ENCODE data around the gene CIAO2B.

The CIAO2B gene

DNA sequence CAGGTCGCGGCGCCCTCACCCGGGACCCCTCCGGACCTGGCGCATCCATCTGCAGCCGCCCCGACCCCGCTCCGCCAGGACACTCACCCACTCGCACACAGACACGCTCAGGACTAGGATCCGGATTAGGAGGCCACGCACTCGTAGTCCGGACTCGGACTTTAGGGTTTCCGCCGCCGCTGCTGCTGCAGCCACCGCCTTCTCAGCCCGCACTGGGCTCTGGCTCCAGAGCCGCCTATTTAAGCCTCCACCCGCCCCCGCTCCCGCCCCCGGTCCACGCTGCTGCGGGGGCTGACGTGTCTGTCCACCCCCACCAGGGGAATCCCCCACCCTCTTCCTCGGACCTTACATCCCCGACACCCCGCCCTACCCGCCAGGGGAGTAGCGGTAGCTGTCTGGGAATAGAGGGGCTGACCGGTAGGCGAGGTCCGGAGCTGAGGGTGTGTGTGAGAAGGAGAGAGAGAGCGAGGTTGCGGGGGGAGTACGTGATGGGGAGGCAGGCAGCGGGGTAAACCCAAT, 8.8 kb downstream of the CIAO2B start, which contains the start of gene RRAD:
RRAD (minus strand) TSS at position 214 of the 519 bp plus-strand sequence. CDS start 356 bp downstream, outside the sequence.
- TF ChIP-seq, protein P1, sequence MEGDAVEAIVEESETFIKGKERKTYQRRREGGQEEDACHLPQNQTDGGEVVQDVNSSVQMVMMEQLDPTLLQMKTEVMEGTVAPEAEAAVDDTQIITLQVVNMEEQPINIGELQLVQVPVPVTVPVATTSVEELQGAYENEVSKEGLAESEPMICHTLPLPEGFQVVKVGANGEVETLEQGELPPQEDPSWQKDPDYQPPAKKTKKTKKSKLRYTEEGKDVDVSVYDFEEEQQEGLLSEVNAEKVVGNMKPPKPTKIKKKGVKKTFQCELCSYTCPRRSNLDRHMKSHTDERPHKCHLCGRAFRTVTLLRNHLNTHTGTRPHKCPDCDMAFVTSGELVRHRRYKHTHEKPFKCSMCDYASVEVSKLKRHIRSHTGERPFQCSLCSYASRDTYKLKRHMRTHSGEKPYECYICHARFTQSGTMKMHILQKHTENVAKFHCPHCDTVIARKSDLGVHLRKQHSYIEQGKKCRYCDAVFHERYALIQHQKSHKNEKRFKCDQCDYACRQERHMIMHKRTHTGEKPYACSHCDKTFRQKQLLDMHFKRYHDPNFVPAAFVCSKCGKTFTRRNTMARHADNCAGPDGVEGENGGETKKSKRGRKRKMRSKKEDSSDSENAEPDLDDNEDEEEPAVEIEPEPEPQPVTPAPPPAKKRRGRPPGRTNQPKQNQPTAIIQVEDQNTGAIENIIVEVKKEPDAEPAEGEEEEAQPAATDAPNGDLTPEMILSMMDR (IDR thresholded peaks at IDR 0.05; ENCODE audit: low read depth, low read length) = no peak
- DNase-seq = no peak
- peaks cover 5% of the 10 kb centered on the region; the same call in 1 of the 2 replicates for H3K27me3 ChIP-seq
- peaks cover 16% of the 10 kb centered on the region for H3K4me1 ChIP-seq
- H3K4me3 ChIP-seq (ENCODE audit: low read depth, low read length) = peak within 1 kb of the TSS; percentile 12
- H3K36me3 ChIP-seq = no peaks in the 10 kb centered on the region
- H3K9me3 ChIP-seq = no peaks in the 10 kb centered on the region

DNA sequence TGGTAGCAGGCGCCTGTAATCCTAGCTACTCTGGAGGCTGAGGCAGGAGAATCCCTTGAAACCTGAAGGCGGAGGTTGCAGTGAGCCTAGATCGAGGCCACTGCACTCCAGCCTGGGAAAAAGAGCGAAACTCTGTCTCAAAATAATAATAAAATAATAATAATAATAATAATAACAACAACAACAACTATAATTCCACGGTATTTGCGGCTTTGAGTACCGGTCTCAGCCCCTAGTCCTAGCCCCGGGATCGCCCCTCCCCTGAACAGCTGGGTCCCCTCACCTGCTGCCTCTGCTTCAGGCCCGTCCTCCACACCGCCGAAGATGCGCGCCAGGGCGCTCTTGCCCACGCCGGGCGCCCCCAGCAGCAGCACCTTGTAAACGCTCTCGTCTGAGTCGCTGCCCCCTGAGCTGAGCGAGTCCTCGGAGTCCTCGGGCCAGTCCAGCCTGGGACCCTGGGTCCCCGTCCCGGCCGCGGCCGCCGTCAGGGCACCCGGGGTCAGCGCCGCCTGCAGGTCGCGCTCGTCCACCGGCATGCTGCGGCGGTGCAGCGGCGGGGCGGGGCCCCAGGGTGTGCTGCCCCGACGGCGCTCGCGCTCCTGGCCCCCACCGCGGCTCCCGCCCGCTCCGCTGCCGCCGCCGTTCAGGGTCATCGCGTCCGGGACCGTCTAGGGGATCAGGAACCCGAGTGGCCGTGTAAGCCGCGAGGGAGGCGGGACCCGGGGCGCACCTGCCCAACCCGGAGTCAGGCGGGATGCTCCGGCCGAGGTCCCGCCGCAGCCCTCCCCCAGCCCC, 9.5 kb downstream of the CIAO2B start:
- H3K36me3 ChIP-seq = no peaks in the 10 kb centered on the region
- peak; percentile 52 for DNase-seq
- TF ChIP-seq, protein P1 (IDR thresholded peaks at IDR 0.05; ENCODE audit: low read depth, low read length) = peak; percentile 29
- H3K4me3 ChIP-seq (ENCODE audit: low read depth, low read length) = peak overlapping the region; percentile 12
- H3K9me3 ChIP-seq = no peaks in the 10 kb centered on the region
- peaks cover 5% of the 10 kb centered on the region; the same call in 1 of the 2 replicates for H3K27me3 ChIP-seq
- H3K4me1 ChIP-seq = peaks cover 20% of the 10 kb centered on the region

DNA sequence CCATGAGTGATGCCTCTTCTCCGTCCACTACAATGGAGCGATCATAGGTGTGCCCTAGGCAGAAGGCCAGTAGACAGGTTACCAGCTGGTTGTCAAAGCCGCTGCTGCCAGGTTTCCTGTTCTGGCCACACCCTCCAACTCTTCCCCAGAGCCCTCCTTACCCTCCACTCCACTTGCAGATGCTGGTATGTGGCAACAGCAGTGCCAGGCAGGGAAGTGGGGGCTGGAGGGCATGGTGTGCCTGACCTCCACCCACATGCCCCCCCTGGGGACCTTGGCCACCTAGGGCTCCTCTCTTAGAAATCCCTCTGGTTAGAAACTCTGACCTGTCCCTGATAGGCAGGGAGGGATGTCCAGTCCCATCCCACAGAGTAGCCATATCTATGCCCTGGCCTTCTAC, 10.3 kb downstream of the CIAO2B start:
- TF ChIP-seq, protein P1 (IDR thresholded peaks at IDR 0.05; ENCODE audit: low read depth, low read length) = no peak
- Histone ChIP-seq H3K9me3 (no peaks in the 10 kb centered on the region), H3K4me3 (ENCODE audit: low read depth, low read length) (no peak overlapping the region), H3K4me1 (peaks cover 29% of the 10 kb centered on the region), H3K27me3 (peaks cover 5% of the 10 kb centered on the region; the same call in 1 of the 2 replicates), H3K36me3 (no peaks in the 10 kb centered on the region)
- no peak for DNase-seq

DNA sequence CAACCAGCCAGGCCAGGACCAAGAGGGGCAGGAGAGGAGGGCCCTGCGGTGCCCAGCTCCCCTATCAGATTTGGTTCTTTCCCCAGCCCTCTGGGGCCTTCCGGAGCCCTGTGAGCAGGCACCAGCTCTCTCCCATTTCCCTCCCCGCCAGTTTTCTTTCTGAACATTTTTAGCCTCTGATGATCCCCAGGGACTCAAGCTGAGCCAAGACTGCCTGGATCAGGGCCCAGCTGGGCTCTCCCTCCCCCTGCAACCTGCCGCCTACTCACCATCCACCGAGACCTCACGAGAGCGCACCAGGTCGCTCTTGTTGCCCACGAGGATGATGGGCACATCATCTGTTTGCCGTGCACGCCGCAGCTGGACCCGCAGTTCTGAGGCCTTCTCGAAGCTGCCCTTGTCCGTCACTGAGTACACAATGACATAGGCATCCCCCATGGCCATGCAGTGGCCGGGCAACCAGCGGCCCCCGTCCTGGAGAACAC, 10.9 kb downstream of the CIAO2B start:
- Histone ChIP-seq H3K4me1 (peaks cover 29% of the 10 kb centered on the region), H3K27me3 (peaks cover 5% of the 10 kb centered on the region; the same call in 1 of the 2 replicates), H3K36me3 (no peaks in the 10 kb centered on the region), H3K4me3 (ENCODE audit: low read depth, low read length) (peak overlapping the region; percentile 29), H3K9me3 (no peaks in the 10 kb centered on the region)
- TF ChIP-seq, protein P1 (IDR thresholded peaks at IDR 0.05; ENCODE audit: low read depth, low read length) = no peak
- DNase-seq = peak; percentile 74

DNA sequence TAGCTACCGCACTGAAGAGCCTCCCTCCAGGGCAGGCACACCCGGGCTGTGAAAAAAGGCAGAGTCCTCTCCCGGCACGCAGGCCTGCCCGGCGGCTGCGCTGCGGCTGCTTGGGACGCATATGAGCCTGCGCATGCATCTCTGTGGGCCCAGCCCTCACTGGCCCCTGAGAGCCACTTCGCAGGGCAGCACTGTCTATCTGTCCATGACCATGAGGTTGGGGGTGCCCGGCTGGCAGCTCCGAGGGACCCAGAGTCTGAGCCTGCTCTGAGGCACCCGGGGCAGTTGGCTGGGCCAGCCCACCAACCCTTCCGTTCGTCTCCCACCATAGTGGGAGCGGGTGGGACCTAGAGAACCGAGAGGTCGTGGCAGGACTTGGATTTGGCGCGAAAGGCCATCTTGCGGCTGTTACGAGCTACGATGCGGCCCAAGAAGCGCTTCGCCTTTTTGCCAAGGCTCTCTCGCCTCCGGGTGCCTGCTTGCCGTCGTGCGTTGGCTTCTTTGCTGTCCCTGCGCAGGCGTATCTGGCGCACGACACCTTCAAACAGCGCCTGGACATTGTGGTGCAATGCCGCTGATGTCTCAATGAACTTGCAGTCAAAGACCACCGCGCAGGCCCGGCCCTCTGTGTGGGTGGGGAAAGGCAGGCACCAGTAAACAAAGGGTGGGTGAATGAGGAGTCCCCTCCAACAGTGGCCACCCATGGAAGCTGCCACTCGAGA, 12.3 kb downstream of the CIAO2B start:
- H3K36me3 ChIP-seq = no peaks in the 10 kb centered on the region
- peaks cover 24% of the 10 kb centered on the region for H3K4me1 ChIP-seq
- H3K9me3 ChIP-seq = no peaks in the 10 kb centered on the region
- DNase-seq = no peak
- peaks cover 5% of the 10 kb centered on the region; the same call in 1 of the 2 replicates for H3K27me3 ChIP-seq
- H3K4me3 ChIP-seq (ENCODE audit: low read depth, low read length) = no peak overlapping the region
- TF ChIP-seq, protein P1 (IDR thresholded peaks at IDR 0.05; ENCODE audit: low read depth, low read length) = no peak

All from BE2C (cell line).